ENCODE measurements around the gene LRRN4CL.
"Not testable (repeated sequence)": the region's sequence is repeated elsewhere in the genome, so short reads cannot be mapped to it uniquely, and the experiment has no call there.

LRRN4CL gene

GRCh38 chr11:62677714-62678113 lies 11.6 kb downstream of the LRRN4CL start:
- Histone ChIP-seq H3K9me3 (no peaks in the 10 kb centered on the region), H3K36me3 (peaks cover 50% of the 10 kb centered on the region), H3K27me3 (no peaks in the 10 kb centered on the region), H3K4me1 (ENCODE audit: control insufficient read depth in 1 of 2, insufficient read depth in 1 of 2, low read depth in 1 of 2, low read length in 1 of 2) (peaks cover 22 to 25% of the 10 kb centered on the region in 2 experiments), H3K4me3 (ENCODE audit: low read depth in 1 of 2, low read length in 1 of 2) (peak overlapping the region; percentile 87 to 98), H3K27ac (peak overlapping the region; percentile 90)
- TF ChIP-seq, protein P1, sequence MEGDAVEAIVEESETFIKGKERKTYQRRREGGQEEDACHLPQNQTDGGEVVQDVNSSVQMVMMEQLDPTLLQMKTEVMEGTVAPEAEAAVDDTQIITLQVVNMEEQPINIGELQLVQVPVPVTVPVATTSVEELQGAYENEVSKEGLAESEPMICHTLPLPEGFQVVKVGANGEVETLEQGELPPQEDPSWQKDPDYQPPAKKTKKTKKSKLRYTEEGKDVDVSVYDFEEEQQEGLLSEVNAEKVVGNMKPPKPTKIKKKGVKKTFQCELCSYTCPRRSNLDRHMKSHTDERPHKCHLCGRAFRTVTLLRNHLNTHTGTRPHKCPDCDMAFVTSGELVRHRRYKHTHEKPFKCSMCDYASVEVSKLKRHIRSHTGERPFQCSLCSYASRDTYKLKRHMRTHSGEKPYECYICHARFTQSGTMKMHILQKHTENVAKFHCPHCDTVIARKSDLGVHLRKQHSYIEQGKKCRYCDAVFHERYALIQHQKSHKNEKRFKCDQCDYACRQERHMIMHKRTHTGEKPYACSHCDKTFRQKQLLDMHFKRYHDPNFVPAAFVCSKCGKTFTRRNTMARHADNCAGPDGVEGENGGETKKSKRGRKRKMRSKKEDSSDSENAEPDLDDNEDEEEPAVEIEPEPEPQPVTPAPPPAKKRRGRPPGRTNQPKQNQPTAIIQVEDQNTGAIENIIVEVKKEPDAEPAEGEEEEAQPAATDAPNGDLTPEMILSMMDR (IDR thresholded peaks at IDR 0.05) = no peak

GRCh38 chr11:62677156-62677555 lies 12.2 kb downstream of the LRRN4CL start:
- Histone ChIP-seq H3K27me3 (no peaks in the 10 kb centered on the region), H3K36me3 (peaks cover 51% of the 10 kb centered on the region), H3K27ac (peak overlapping the region; percentile 90), H3K4me1 (ENCODE audit: control insufficient read depth in 1 of 2, insufficient read depth in 1 of 2, low read depth in 1 of 2, low read length in 1 of 2) (peaks cover 28 to 31% of the 10 kb centered on the region in 2 experiments), H3K4me3 (ENCODE audit: low read depth in 1 of 2, low read length in 1 of 2) (no peak overlapping the region), H3K9me3 (no peaks in the 10 kb centered on the region)
- TF ChIP-seq, protein P1 (IDR thresholded peaks at IDR 0.05) = no peak

DNA sequence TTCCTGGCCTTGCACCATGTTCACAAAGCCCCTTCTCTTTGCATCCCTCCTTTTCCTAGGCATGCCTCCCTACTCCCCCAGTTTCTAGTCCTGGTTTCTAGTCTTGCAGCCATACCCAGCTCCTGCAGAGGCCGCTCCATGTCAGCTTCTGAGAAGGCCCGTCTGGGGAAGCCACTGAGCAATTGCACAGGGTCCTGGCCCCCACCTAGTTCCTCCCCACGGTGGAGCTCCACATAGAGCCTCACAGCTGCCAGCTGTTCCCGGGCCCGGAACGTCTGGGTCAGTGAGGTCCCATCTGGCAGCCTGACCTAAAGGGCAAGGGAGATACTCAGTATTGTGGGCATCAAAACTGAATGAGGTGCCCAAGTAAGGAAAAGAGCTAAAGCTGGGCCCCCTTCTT lies 12.6 kb downstream of the LRRN4CL start:
- Histone ChIP-seq H3K9me3 (no peaks in the 10 kb centered on the region), H3K36me3 (peaks cover 51% of the 10 kb centered on the region), H3K27me3 (no peaks in the 10 kb centered on the region), H3K27ac (peak overlapping the region; percentile 51), H3K4me1 (ENCODE audit: control insufficient read depth in 1 of 2, insufficient read depth in 1 of 2, low read depth in 1 of 2, low read length in 1 of 2) (peaks cover 32 to 33% of the 10 kb centered on the region in 2 experiments), H3K4me3 (ENCODE audit: low read depth in 1 of 2, low read length in 1 of 2) (no peak overlapping the region)
- TF ChIP-seq, protein P1 (IDR thresholded peaks at IDR 0.05) = no peak

DNA sequence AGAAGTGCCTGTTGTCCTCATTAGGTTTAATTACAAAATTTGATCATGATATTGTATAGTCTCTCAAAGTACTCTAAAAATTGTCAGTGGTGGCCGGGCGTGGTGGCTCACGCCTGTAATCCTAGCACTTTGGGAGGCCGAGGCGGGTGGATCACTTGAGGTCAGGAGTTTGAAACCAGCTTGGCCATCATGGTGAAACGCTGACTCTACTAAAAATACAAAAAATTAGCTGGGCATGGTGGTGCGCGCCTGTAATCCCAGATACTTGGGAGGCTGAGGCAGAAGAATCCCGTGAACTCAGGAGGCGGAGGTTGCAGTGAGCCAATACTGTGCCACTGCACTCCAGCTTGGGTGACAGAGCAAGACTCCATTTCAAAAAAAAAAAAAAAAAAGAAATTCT lies 13.9 kb downstream of the LRRN4CL start:
- not testable (repeated sequence) for H3K9me3 ChIP-seq; H3K27ac ChIP-seq; H3K4me3 ChIP-seq (ENCODE audit: low read depth in 1 of 2, low read length in 1 of 2); H3K27me3 ChIP-seq
- peaks cover 51% of the 10 kb centered on the region for H3K36me3 ChIP-seq
- H3K4me1 ChIP-seq (ENCODE audit: control insufficient read depth in 1 of 2, insufficient read depth in 1 of 2, low read depth in 1 of 2, low read length in 1 of 2) = peaks cover 39% of the 10 kb centered on the region in 2 experiments

DNA sequence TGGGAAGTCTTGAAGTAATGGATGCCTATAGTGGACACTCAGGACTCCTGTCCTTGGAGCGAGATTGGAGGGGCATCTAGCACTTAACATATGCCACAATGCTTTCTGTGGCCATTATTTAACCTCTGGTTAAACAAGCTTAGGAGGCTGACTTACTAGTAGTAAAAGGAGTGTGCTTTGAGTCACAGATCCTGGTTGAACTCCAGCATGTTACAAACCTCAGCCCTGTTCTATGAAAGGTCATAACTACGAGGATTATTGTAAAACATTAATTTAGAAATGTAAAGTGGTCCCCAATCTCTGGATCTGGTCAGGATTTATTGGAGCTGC lies 16.2 kb downstream of the LRRN4CL start:
- Histone ChIP-seq H3K9me3 (no peaks in the 10 kb centered on the region), H3K4me3 (ENCODE audit: low read depth in 1 of 2, low read length in 1 of 2) (no peak overlapping the region), H3K36me3 (peaks cover 51% of the 10 kb centered on the region), H3K27me3 (no peaks in the 10 kb centered on the region), H3K27ac (no peak overlapping the region), H3K4me1 (ENCODE audit: control insufficient read depth in 1 of 2, insufficient read depth in 1 of 2, low read depth in 1 of 2, low read length in 1 of 2) (peaks cover 31% of the 10 kb centered on the region in 2 experiments)
- TF ChIP-seq, protein P1 (IDR thresholded peaks at IDR 0.05) = no peak

GRCh38 chr11:62671608-62672389 lies 17.5 kb downstream of the LRRN4CL start, which contains the start of the genes LBHD1 and UQCC3:
LBHD1 (minus strand) TSS chr11:62672267; CDS start chr11:62670031, 2,236 bp downstream.
UQCC3 (plus strand) TSS chr11:62671673; CDS start chr11:62671746, 73 bp downstream.
- Histone ChIP-seq H3K4me3 (ENCODE audit: low read depth in 1 of 2, low read length in 1 of 2) (peak within 1 kb of the TSS; percentile 79 to 87), H3K27ac (peak within 1 kb of the TSS; percentile 82), H3K36me3 (peaks cover 38% of the 10 kb centered on the region), H3K9me3 (no peaks in the 10 kb centered on the region), H3K27me3 (no peaks in the 10 kb centered on the region), H3K4me1 (ENCODE audit: control insufficient read depth in 1 of 2, insufficient read depth in 1 of 2, low read depth in 1 of 2, low read length in 1 of 2) (peaks cover 22 to 29% of the 10 kb centered on the region in 2 experiments)
- TF ChIP-seq, protein P1 (IDR thresholded peaks at IDR 0.05) = no peak

Data from neutrophil (primary cell).